ENCODE measurements around the gene SLC12A5.
A peak's percentile ranks its signal among the peaks of the same experiment; 100 is the strongest.

SLC12A5 gene

GRCh38 chr20:46063652-46064054 lies 34.6 kb downstream of the SLC12A5 start:
- Histone ChIP-seq H3K27me3 (ENCODE audit: insufficient read depth, low read length) (no peaks in the 10 kb centered on the region), H3K36me3 (ENCODE audit: insufficient read depth, low read length) (peaks cover 18% of the 10 kb centered on the region), H3K4me1 (ENCODE audit: control insufficient read depth, insufficient read depth, low read length, unreplicated experiment) (peaks cover 6% of the 10 kb centered on the region), H3K27ac (ENCODE audit: low read depth, low read length) (no peak overlapping the region), H2AFZ (ENCODE audit: low read length, unreplicated experiment) (no peak overlapping the region), H3K4me3 (ENCODE audit: low read depth, low read length) (no peak overlapping the region), H3K79me2 (ENCODE audit: control insufficient read depth, insufficient read depth, low read length, unreplicated experiment) (no peaks in the 10 kb centered on the region)

DNA sequence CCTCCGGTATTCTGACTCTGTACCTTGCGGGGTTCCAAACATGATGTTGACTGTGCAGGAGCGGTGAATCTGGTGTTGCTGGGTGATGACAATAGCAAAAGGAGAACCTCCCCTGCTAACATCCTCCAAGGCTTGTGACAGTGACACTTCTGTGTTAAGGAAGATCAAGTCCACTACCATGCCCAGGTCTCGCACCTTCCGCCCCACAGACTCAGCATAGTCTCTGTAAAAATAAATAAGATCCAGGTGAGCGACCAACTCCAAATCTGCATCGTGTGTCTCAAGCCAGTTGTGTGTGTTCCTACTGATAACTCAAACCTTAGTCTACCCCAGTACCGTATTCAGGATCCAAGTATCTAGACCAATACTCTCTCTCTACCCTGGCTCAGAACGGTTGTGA lies 36.0 kb downstream of the SLC12A5 start:
- Histone ChIP-seq H3K36me3 (ENCODE audit: insufficient read depth, low read length) (peaks cover 18% of the 10 kb centered on the region), H3K27ac (ENCODE audit: low read depth, low read length) (no peak overlapping the region), H3K4me3 (ENCODE audit: low read depth, low read length) (no peak overlapping the region), H3K79me2 (ENCODE audit: control insufficient read depth, insufficient read depth, low read length, unreplicated experiment) (no peaks in the 10 kb centered on the region), H3K27me3 (ENCODE audit: insufficient read depth, low read length) (no peaks in the 10 kb centered on the region), H2AFZ (ENCODE audit: low read length, unreplicated experiment) (no peak overlapping the region), H3K4me1 (ENCODE audit: control insufficient read depth, insufficient read depth, low read length, unreplicated experiment) (peaks cover 6% of the 10 kb centered on the region)

DNA sequence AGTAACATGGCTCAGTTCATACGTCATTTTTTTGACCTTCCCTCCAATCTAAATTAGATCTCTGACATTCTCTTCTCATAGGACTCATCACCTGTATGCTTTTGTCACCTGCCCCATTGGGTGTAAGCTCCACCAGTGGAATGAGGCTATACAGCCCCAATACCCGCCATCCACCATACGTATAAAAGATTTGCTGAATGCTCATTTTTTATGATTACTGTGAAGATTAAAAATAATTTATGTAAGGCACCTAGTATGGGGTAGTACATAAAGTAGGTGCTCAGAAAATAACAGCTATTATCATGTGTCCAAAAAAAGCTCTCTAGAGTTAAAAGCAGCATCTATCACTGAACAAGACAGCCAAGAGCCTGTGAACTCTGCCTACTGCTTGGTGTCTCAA lies 36.7 kb downstream of the SLC12A5 start:
- no peak overlapping the region for H3K4me3 ChIP-seq (ENCODE audit: low read depth, low read length)

GRCh38 chr20:46070215-46070900 lies 41.3 kb downstream of the SLC12A5 start:
- Histone ChIP-seq H3K27ac (ENCODE audit: low read depth, low read length) (peak overlapping the region; percentile 22), H3K4me3 (ENCODE audit: low read depth, low read length) (no peak overlapping the region), H2AFZ (ENCODE audit: low read length, unreplicated experiment) (no peak overlapping the region), H3K79me2 (ENCODE audit: control insufficient read depth, insufficient read depth, low read length, unreplicated experiment) (no peaks in the 10 kb centered on the region), H3K4me1 (ENCODE audit: control insufficient read depth, insufficient read depth, low read length, unreplicated experiment) (peaks cover 16% of the 10 kb centered on the region), H3K27me3 (ENCODE audit: insufficient read depth, low read length) (no peaks in the 10 kb centered on the region), H3K36me3 (ENCODE audit: insufficient read depth, low read length) (peaks cover 11% of the 10 kb centered on the region)

More for the DNA sequence above, 36.7 kb downstream of the SLC12A5 start:
- H3K36me3 ChIP-seq (ENCODE audit: insufficient read depth, low read length) = peaks cover 18% of the 10 kb centered on the region
- H3K4me1 ChIP-seq (ENCODE audit: control insufficient read depth, insufficient read depth, low read length, unreplicated experiment) = peaks cover 6% of the 10 kb centered on the region
- no peaks in the 10 kb centered on the region for H3K27me3 ChIP-seq (ENCODE audit: insufficient read depth, low read length)
- H3K79me2 ChIP-seq (ENCODE audit: control insufficient read depth, insufficient read depth, low read length, unreplicated experiment) = no peaks in the 10 kb centered on the region
- H3K27ac ChIP-seq (ENCODE audit: low read depth, low read length) = no peak overlapping the region
- H2AFZ ChIP-seq (ENCODE audit: low read length, unreplicated experiment) = no peak overlapping the region

DNA sequence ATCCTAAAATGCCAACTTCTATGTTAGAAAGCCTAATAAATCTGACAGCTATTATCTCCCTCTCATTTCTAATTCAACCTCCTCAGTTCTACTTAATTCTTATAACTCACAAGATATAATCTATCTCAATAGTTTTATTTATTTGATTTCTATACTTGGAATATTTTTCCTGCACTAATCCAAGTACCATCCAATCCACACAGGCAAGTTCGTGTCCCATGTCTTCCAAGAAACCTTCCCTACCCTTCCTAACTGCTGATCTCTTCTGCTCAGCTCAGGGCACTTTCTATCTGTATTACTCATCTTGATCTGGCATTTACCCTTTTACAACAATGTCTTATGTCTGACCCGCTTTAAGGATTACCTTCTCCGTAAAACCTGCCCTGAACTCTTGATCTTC lies 42.6 kb downstream of the SLC12A5 start:
- Histone ChIP-seq H3K36me3 (ENCODE audit: insufficient read depth, low read length) (peaks cover 9% of the 10 kb centered on the region; the same call in 1 of the 2 replicates), H3K79me2 (ENCODE audit: control insufficient read depth, insufficient read depth, low read length, unreplicated experiment) (no peaks in the 10 kb centered on the region), H3K27me3 (ENCODE audit: insufficient read depth, low read length) (no peaks in the 10 kb centered on the region), H3K4me1 (ENCODE audit: control insufficient read depth, insufficient read depth, low read length, unreplicated experiment) (peaks cover 16% of the 10 kb centered on the region), H3K4me3 (ENCODE audit: low read depth, low read length) (no peak overlapping the region), H3K27ac (ENCODE audit: low read depth, low read length) (no peak overlapping the region), H2AFZ (ENCODE audit: low read length, unreplicated experiment) (no peak overlapping the region)

- Histone ChIP-seq H3K4me3 (ENCODE audit: low read depth, low read length) (no peak overlapping the region), H2AFZ (ENCODE audit: low read length, unreplicated experiment) (no peak overlapping the region), H3K27ac (ENCODE audit: low read depth, low read length) (no peak overlapping the region), H3K27me3 (ENCODE audit: insufficient read depth, low read length) (no peaks in the 10 kb centered on the region), H3K4me1 (ENCODE audit: control insufficient read depth, insufficient read depth, low read length, unreplicated experiment) (peaks cover 16% of the 10 kb centered on the region), H3K79me2 (ENCODE audit: control insufficient read depth, insufficient read depth, low read length, unreplicated experiment) (no peaks in the 10 kb centered on the region), H3K36me3 (ENCODE audit: insufficient read depth, low read length) (peaks cover 4% of the 10 kb centered on the region; the same call in 1 of the 2 replicates)
Observed at GRCh38 chr20:46073024-46073423, 44.0 kb downstream of the SLC12A5 start.

DNA sequence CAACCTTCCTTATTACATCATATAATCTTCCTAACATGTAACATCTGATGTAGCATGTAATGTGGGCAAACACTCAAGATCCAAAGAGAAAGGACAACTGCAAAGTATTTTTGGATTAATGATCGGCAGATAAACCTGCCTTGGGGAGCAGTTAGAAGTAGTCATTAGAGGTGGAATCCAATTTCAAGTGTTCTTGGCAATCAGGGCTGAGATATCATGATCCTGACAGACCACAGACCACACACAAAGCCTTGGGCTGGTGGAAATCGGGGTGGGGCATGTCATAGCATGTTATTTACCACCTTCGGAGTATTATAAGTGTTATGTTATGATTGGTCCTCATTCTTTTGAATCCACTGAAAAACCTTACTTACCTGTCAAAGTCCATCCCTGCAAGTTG lies 44.4 kb downstream of the SLC12A5 start:
- H3K36me3 ChIP-seq (ENCODE audit: insufficient read depth, low read length) = peaks cover under 1% of the 10 kb centered on the region; the same call in 1 of the 2 replicates

GRCh38 chr20:46074006-46074405 lies 45.0 kb downstream of the SLC12A5 start:
- Histone ChIP-seq H3K79me2 (ENCODE audit: control insufficient read depth, insufficient read depth, low read length, unreplicated experiment) (peaks cover 7% of the 10 kb centered on the region), H3K4me3 (ENCODE audit: low read depth, low read length) (no peak overlapping the region), H3K36me3 (ENCODE audit: insufficient read depth, low read length) (no peaks in the 10 kb centered on the region; the same call in 1 of the 2 replicates)

More for the DNA sequence above, 44.4 kb downstream of the SLC12A5 start:
- Histone ChIP-seq H3K27me3 (ENCODE audit: insufficient read depth, low read length) (no peaks in the 10 kb centered on the region), H3K4me3 (ENCODE audit: low read depth, low read length) (no peak overlapping the region), H2AFZ (ENCODE audit: low read length, unreplicated experiment) (no peak overlapping the region), H3K79me2 (ENCODE audit: control insufficient read depth, insufficient read depth, low read length, unreplicated experiment) (peaks cover 1% of the 10 kb centered on the region), H3K27ac (ENCODE audit: low read depth, low read length) (no peak overlapping the region), H3K4me1 (ENCODE audit: control insufficient read depth, insufficient read depth, low read length, unreplicated experiment) (peaks cover 16% of the 10 kb centered on the region)

DNA sequence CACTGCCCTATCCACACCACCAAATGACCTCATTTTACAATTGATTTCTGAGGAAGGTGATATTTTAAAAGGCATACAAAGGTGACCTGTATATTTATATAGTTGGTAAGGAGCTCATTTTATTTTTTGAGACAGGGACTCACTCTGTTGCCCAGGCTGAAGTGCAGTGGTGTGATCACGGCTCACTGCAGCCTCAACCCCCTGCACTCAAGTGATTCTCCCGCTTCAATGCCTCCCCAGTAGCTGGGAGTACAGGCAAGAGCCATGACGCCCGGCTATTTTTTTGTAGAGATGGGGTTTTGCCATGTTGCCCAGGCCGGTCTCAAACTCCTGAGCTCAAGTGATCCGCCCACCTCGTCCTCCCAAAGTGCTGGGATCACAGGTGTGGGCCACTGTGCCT lies 47.8 kb downstream of the SLC12A5 start:
- Histone ChIP-seq H3K4me3 (ENCODE audit: low read depth, low read length) (no peak overlapping the region), H3K27ac (ENCODE audit: low read depth, low read length) (no peak overlapping the region), H2AFZ (ENCODE audit: low read length, unreplicated experiment) (no peak overlapping the region), H3K79me2 (ENCODE audit: control insufficient read depth, insufficient read depth, low read length, unreplicated experiment) (peaks cover 34% of the 10 kb centered on the region), H3K4me1 (ENCODE audit: control insufficient read depth, insufficient read depth, low read length, unreplicated experiment) (peaks cover 4% of the 10 kb centered on the region), H3K27me3 (ENCODE audit: insufficient read depth, low read length) (no peaks in the 10 kb centered on the region), H3K36me3 (ENCODE audit: insufficient read depth, low read length) (no peaks in the 10 kb centered on the region; the same call in 1 of the 2 replicates)

More at GRCh38 chr20:46074006-46074405, 45.0 kb downstream of the SLC12A5 start:
- Histone ChIP-seq H3K4me1 (ENCODE audit: control insufficient read depth, insufficient read depth, low read length, unreplicated experiment) (peaks cover 16% of the 10 kb centered on the region), H3K27ac (ENCODE audit: low read depth, low read length) (no peak overlapping the region), H3K27me3 (ENCODE audit: insufficient read depth, low read length) (no peaks in the 10 kb centered on the region), H2AFZ (ENCODE audit: low read length, unreplicated experiment) (no peak overlapping the region)

DNA sequence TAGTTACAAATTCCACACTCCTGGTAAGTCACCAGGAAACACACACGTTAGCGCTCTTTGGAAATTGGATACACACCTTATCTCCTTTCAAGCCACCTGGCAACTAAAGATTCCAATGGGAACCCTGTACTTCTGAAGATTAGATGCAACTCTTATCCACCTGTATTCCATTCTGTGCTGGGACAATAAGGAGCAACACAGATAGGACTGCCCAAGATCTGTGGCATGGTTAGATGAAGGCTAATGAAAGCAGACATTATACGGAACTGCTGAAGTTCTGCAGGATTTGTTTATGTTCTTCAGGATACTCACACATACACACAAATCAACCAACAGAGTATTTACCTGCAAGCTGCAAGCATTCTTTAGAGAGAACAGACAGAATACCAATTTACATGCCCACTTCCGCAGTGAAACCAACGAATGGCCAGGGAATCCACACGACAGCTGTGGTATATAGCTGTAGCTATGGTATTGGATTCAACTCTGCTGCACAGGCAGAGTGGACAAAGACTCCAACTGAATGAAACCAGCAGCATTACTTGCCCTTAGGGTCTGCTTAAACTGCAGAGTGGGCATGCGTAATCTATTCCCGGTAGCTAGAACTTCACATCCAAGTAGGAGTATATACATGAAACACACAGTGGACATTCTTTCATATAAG lies 48.8 kb downstream of the SLC12A5 start:
- Histone ChIP-seq H3K36me3 (ENCODE audit: insufficient read depth, low read length) (no peaks in the 10 kb centered on the region; the same call in 1 of the 2 replicates), H2AFZ (ENCODE audit: low read length, unreplicated experiment) (no peak overlapping the region), H3K4me1 (ENCODE audit: control insufficient read depth, insufficient read depth, low read length, unreplicated experiment) (no peaks in the 10 kb centered on the region), H3K79me2 (ENCODE audit: control insufficient read depth, insufficient read depth, low read length, unreplicated experiment) (peaks cover 43% of the 10 kb centered on the region), H3K4me3 (ENCODE audit: low read depth, low read length) (no peak overlapping the region), H3K27me3 (ENCODE audit: insufficient read depth, low read length) (no peaks in the 10 kb centered on the region), H3K27ac (ENCODE audit: low read depth, low read length) (no peak overlapping the region)

DNA sequence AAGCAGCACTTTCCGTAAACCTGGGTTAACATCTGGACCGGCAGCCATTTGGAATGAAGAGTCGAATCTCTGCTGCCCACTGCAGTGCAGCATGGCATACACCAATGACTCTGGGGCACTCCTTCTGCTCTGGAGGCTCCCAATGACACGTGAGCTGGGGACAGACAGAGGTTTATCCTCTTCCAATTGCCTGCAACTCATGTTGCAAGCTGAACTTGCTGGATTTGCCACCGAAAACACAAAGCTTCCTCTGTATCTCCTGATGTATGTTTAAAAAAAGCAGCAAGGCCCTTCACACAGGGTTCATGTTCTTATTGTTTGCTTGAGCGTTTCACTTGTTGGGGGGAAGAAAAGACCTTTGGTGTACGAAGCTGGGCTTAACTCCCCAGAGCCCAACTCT lies 49.9 kb downstream of the SLC12A5 start:
- Histone ChIP-seq H3K36me3 (ENCODE audit: insufficient read depth, low read length) (no peaks in the 10 kb centered on the region; the same call in 1 of the 2 replicates), H3K79me2 (ENCODE audit: control insufficient read depth, insufficient read depth, low read length, unreplicated experiment) (peaks cover 55% of the 10 kb centered on the region), H3K4me1 (ENCODE audit: control insufficient read depth, insufficient read depth, low read length, unreplicated experiment) (no peaks in the 10 kb centered on the region), H3K27ac (ENCODE audit: low read depth, low read length) (no peak overlapping the region), H3K4me3 (ENCODE audit: low read depth, low read length) (no peak overlapping the region), H2AFZ (ENCODE audit: low read length, unreplicated experiment) (no peak overlapping the region), H3K27me3 (ENCODE audit: insufficient read depth, low read length) (no peaks in the 10 kb centered on the region)
